Activated naive CD4-positive, alpha-beta T cell treated with anti-CD3 and anti-CD28 coated beads, Interleukin-2, amount 10 ng/mL, durations not matched to agents 7 days and 5 days (primary cell): ENCODE results near the gene PTTG2.
"Not testable (repeated sequence)": the region's sequence is repeated elsewhere in the genome, so short reads cannot be mapped to it uniquely, and the experiment has no call there.

ENCODE experiments used
- CTCF ChIA-PET: fragments of 350-600 bp; sonication (Branson Sonifier 250); formaldehyde crosslinking; loops from one replicate; lab custom pipeline; 2021; ENCODE audit warnings: antibody characterized with exemption; lab: Charles Lee
- DNase-seq: peaks from one replicate; pipeline ENCODE4 v3.0.0-alpha.2; 2020
- H3K27ac Mint-ChIP-seq: one replicate; pipeline ENCODE4 v1.8.0; 2021; ENCODE audit warnings: mild to moderate bottlenecking, moderate library complexity, mixed read lengths
- H3K27me3 Mint-ChIP-seq: one replicate; pipeline ENCODE4 v1.8.0; 2021; ENCODE audit warnings: mild to moderate bottlenecking, mixed read lengths
- H3K36me3 Mint-ChIP-seq: one replicate; pipeline ENCODE4 v1.8.0; 2021; ENCODE audit warnings: mixed read lengths
- H3K4me1 Mint-ChIP-seq: one replicate; pipeline ENCODE4 v1.8.0; 2021; ENCODE audit warnings: mixed read lengths
- H3K4me3 Mint-ChIP-seq: one replicate; pipeline ENCODE4 v1.8.0; 2021; ENCODE audit warnings: mild to moderate bottlenecking, moderate library complexity, mixed read lengths
- H3K9me3 Mint-ChIP-seq: one replicate; pipeline ENCODE4 v1.8.0; 2021; ENCODE audit warnings: mixed read lengths

Gene PTTG2

DNA sequence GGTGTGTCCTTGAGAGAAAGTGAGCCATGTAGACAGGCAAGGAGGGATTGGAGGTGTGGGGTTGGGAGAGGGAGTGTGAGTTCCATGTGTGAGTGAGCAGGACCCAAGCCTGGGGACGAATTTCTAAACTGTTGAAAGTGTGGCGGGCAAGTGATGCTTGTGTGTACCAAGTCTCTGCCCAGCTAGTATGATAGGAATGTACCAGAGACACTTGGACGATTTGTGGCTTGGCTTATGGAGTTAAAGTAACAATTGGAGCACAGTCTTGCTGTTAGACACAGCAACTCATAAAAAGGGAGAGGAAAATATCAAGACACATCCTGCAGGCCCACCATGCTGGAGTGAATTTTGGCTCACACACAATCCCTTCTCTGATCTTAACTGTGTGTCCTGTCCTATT, 8.5 kb downstream of the PTTG2 start:
- no peak for DNase-seq
- H3K4me1 Mint-ChIP-seq, result peaks cover 9% of the 10 kb centered on the region
- H3K27me3 Mint-ChIP-seq, result no peaks in the 10 kb centered on the region
- CTCF ChIA-PET, result no interaction called here
- no peak overlapping the region for H3K27ac Mint-ChIP-seq
- no peak overlapping the region for H3K4me3 Mint-ChIP-seq
- no peaks in the 10 kb centered on the region for H3K9me3 Mint-ChIP-seq
- H3K36me3 Mint-ChIP-seq, result peaks cover 15% of the 10 kb centered on the region

DNA sequence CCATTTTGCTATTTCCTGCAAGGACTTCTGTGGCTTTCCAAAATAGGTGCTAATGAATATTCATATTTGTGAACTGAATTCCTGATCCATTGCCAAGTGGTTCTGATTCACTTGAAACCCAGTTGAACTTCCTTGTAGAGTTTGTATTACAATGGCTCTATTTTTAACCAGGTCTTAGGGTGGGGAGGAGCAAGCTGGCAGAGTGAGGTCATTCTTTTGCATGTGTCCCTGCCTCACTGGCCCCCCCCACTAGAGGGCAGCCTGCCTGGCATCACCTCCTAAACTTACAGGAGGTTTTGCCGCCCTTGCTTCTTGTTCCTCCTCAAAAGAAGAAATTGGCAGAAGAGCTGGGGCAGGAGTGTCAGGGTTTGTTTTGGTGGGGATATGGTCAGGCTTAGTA, 10.5 kb downstream of the PTTG2 start:
- DNase-seq, result peak; percentile 59
- peaks cover 15% of the 10 kb centered on the region for H3K36me3 Mint-ChIP-seq
- H3K27me3 Mint-ChIP-seq, result no peaks in the 10 kb centered on the region
- H3K4me3 Mint-ChIP-seq, result no peak overlapping the region
- CTCF ChIA-PET, result interaction anchor here (0.8 to 1.5 kb wide), 2 partner anchors 43 to 85 kb away, joined by 3 to 4 read pairs; no protein-coding TSS in a partner anchor
- H3K9me3 Mint-ChIP-seq, result no peaks in the 10 kb centered on the region
- peaks cover 9% of the 10 kb centered on the region for H3K4me1 Mint-ChIP-seq
- H3K27ac Mint-ChIP-seq, result no peak overlapping the region

GRCh38 chr4:37971202-37971601, 11.0 kb downstream of the PTTG2 start:
- Mint-ChIP-seq H3K9me3 (no peaks in the 10 kb centered on the region), H3K36me3 (peaks cover 15% of the 10 kb centered on the region), H3K27ac (no peak overlapping the region), H3K27me3 (no peaks in the 10 kb centered on the region), H3K4me1 (peaks cover 13% of the 10 kb centered on the region), H3K4me3 (no peak overlapping the region)
- CTCF ChIA-PET, result interaction anchor here (1.5 kb wide), 1 partner anchor 86 kb away, joined by 4 read pairs; no protein-coding TSS in a partner anchor
- DNase-seq, result no peak

DNA sequence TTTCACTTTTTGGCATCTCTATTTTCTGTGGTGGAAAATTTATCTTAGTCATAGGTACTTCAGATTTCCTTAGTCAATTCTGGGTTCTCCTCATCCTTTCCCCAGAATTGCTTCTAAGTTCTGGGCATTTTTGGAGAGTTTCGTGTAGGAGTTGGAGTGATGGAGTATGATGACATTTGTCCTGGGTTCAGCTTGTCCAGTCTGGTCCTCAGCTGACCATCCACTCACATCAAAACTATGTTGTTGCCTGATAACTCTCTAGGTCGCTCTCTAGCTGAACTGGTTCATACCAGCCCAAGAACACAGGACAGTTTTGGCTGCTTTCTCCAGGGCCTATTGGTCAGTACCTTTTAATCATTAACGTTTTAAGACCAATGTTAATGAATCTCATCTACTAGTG, 13.2 kb downstream of the PTTG2 start:
- Mint-ChIP-seq H3K27me3 (no peaks in the 10 kb centered on the region), H3K36me3 (peaks cover 15% of the 10 kb centered on the region), H3K4me1 (peaks cover 22% of the 10 kb centered on the region), H3K27ac (no peak overlapping the region), H3K4me3 (no peak overlapping the region), H3K9me3 (no peaks in the 10 kb centered on the region)
- no peak for DNase-seq
- CTCF ChIA-PET, result no interaction called here

- H3K9me3 Mint-ChIP-seq, H3K4me3 Mint-ChIP-seq, H3K36me3 Mint-ChIP-seq, H3K27me3 Mint-ChIP-seq, H3K27ac Mint-ChIP-seq, DNase-seq: not testable (repeated sequence)
- CTCF ChIA-PET, result interaction anchor here (0.6 to 1.5 kb wide), 2 partner anchors 56 to 172 kb away, joined by 3 to 6 read pairs; no protein-coding TSS in a partner anchor
- H3K4me1 Mint-ChIP-seq, result peaks cover 32% of the 10 kb centered on the region
These were observed 15.2 kb downstream of the PTTG2 start for GRCh38 chr4:37975321-37975822.

DNA sequence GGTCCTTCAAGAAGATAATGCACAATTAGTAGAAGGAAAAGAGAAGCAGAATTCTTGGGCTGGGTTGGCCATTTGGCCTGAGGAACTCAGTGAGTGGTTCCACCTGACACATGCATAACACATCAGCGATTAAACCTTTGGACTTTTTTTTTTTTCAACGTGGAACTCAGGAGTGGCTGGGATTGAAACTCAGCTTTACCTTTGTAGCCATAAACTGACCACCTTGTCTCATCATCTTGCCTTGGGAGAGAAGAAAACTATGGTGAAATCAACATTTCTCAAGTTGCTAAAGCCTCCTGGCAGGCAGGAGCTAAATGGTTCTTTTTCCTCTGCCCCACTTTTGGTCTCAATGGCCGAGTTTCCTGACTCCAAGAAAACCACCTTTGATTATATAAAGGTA, 16.3 kb downstream of the PTTG2 start:
- peak overlapping the region; percentile 70 for H3K4me3 Mint-ChIP-seq
- H3K9me3 Mint-ChIP-seq, result no peaks in the 10 kb centered on the region
- H3K27ac Mint-ChIP-seq, result peak overlapping the region; percentile 81
- peaks cover 33% of the 10 kb centered on the region for H3K4me1 Mint-ChIP-seq
- no peaks in the 10 kb centered on the region for H3K27me3 Mint-ChIP-seq
- CTCF ChIA-PET, result interaction anchor here (1.1 to 2.0 kb wide), 5 partner anchors 80 to 300 kb away, joined by 3 to 9 read pairs (median 3); partner anchors contain the start of gene TBC1D1
- DNase-seq, result no peak
- no peaks in the 10 kb centered on the region for H3K36me3 Mint-ChIP-seq

DNA sequence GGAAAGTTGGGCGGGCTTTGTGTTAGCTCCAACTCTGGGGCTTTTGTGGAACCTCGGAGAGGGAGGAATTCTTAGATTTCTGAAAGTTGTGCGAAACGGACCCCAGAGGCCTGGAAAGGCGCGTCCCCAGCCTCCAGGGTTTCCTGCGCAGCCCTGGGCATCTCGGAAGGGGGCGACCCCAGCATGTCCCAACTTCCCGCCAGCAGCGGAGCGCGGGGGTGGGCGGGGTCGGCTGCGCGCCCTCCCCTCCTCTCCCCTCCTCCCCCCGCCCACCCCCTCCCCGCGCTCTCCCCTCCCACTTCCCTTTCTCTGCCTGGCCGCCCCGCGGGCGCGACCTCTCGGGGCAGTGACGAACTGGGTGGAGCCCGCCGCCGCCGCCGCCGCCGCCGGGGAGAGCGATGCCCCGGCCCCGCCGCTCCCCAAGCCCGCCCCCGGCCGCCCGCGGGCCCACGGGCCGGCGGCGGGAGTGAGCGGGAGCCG, 16.8 kb downstream of the PTTG2 start:
- H3K4me1 Mint-ChIP-seq, result peaks cover 38% of the 10 kb centered on the region

GRCh38 chr4:37977471-37978247, 17.5 kb downstream of the PTTG2 start:
- no peaks in the 10 kb centered on the region for H3K36me3 Mint-ChIP-seq
- H3K4me3 Mint-ChIP-seq, result peak overlapping the region; percentile 81
- peak overlapping the region; percentile 84 for H3K27ac Mint-ChIP-seq
- no peaks in the 10 kb centered on the region for H3K9me3 Mint-ChIP-seq
- peak; percentile 82 for DNase-seq
- H3K27me3 Mint-ChIP-seq, result no peaks in the 10 kb centered on the region
- CTCF ChIA-PET, result interaction anchor here (0.7 to 2.2 kb wide), 11 partner anchors 63 to 301 kb away, joined by 3 to 13 read pairs (median 3); partner anchors contain the start of gene TBC1D1
- H3K4me1 Mint-ChIP-seq, result peaks cover 43% of the 10 kb centered on the region

More for the DNA sequence above, 16.8 kb downstream of the PTTG2 start:
- Mint-ChIP-seq H3K4me3 (peak overlapping the region; percentile 70), H3K36me3 (no peaks in the 10 kb centered on the region), H3K9me3 (no peaks in the 10 kb centered on the region), H3K27me3 (no peaks in the 10 kb centered on the region), H3K27ac (peak overlapping the region; percentile 81)
- CTCF ChIA-PET, result interaction anchor here (0.7 to 2.0 kb wide), 9 partner anchors 81 to 300 kb away, joined by 3 to 9 read pairs (median 3); partner anchors contain the start of gene TBC1D1
- DNase-seq, result peak; percentile 84

GRCh38 chr4:37978248-37978924, 18.2 kb downstream of the PTTG2 start:
- Mint-ChIP-seq H3K36me3 (no peaks in the 10 kb centered on the region), H3K27ac (peak overlapping the region; percentile 84), H3K4me1 (peaks cover 44% of the 10 kb centered on the region), H3K9me3 (no peaks in the 10 kb centered on the region), H3K27me3 (no peaks in the 10 kb centered on the region), H3K4me3 (peak overlapping the region; percentile 81)
- DNase-seq, result peak; percentile 31
- CTCF ChIA-PET, result interaction anchor here (0.9 to 2.2 kb wide), 7 partner anchors 12 to 175 kb away, joined by 3 to 13 read pairs (median 3); partner anchors contain the start of gene TBC1D1

GRCh38 chr4:37980246-37980645, 20.0 kb downstream of the PTTG2 start:
- Mint-ChIP-seq H3K4me1 (peaks cover 44% of the 10 kb centered on the region), H3K27ac (no peak overlapping the region), H3K9me3 (no peaks in the 10 kb centered on the region), H3K36me3 (no peaks in the 10 kb centered on the region), H3K27me3 (no peaks in the 10 kb centered on the region), H3K4me3 (no peak overlapping the region)
- no peak for DNase-seq
- CTCF ChIA-PET, result no interaction called here

GRCh38 chr4:37981425-37981824, 21.2 kb downstream of the PTTG2 start:
- H3K9me3 Mint-ChIP-seq, result no peaks in the 10 kb centered on the region
- no peak overlapping the region for H3K27ac Mint-ChIP-seq
- H3K4me1 Mint-ChIP-seq, result peaks cover 43% of the 10 kb centered on the region
- H3K36me3 Mint-ChIP-seq, result no peaks in the 10 kb centered on the region
- no peak for DNase-seq
- no peak overlapping the region for H3K4me3 Mint-ChIP-seq
- no peaks in the 10 kb centered on the region for H3K27me3 Mint-ChIP-seq
- CTCF ChIA-PET, result interaction anchor here (1.2 kb wide), 1 partner anchor 54 kb away, joined by 3 read pairs; no protein-coding TSS in a partner anchor

DNA sequence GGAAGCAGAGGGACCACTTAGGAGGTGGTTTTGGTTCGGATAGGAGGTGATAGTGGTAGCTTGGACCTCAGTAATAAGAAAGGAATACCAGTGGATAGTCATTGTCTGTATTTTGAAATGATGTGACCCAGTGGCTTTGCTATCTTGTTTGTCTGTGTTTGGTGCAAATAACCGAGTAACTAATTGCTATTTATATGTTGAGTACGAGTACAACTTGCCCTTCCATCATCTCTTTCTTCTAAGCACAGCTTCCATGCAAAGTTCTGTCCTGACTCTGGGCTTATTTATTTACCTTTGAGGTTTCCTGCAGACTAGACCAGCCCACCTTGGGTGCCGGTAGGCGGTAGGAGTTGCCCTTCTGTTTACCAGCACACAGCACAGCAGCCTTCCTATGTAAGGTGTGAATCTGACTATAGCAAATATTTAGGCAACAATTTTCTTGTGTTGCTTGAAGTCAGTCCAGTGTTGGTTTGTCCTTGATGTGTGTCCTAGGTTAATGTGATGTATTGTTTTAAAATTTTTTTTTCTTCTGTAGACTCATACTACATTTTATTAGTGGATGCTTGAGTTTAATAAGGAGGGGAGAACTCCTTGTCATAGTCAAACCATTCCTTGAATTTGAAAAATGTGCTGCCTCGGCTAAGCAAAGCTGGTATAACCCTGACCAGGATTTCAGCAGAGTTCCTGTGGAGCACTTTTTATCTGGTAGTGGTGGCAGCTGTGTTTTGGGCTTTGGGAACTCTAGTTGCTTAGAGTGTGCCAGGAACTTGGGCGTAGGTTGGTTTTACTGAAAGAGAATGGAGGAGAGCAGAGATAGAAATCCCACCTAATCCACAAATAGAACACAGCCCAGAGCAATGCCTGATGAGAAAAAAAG, 21.9 kb downstream of the PTTG2 start:
- Mint-ChIP-seq H3K27ac (no peak overlapping the region), H3K4me1 (peaks cover 41% of the 10 kb centered on the region), H3K9me3 (no peaks in the 10 kb centered on the region), H3K4me3 (no peak overlapping the region), H3K36me3 (no peaks in the 10 kb centered on the region), H3K27me3 (no peaks in the 10 kb centered on the region)
- CTCF ChIA-PET, result interaction anchor here (1.2 kb wide), 1 partner anchor 53 kb away, joined by 3 read pairs; no protein-coding TSS in a partner anchor
- no peak for DNase-seq

- Mint-ChIP-seq H3K4me3 (no peak overlapping the region), H3K27ac (no peak overlapping the region), H3K27me3 (no peaks in the 10 kb centered on the region), H3K9me3 (no peaks in the 10 kb centered on the region), H3K36me3 (peaks cover under 1% of the 10 kb centered on the region), H3K4me1 (peaks cover 40% of the 10 kb centered on the region)
- DNase-seq, result no peak
- CTCF ChIA-PET, result no interaction called here
These were observed 22.5 kb downstream of the PTTG2 start for GRCh38 chr4:37982736-37983135.
